ENCODE data around the gene LIMS1. TPM values are rescaled to one million over a fixed set of nuclear protein-coding genes. Genes with fewer than 3 reads are reported as not detected.

Gene LIMS1
- total and polyA plus RNA-seq, 2 donors (not counting 3 experiments of a cell fraction or from before 2014, with no cell fraction given), result 153 to 229 TPM

GRCh38 chr2:108548208-108549003 lies 14.1 kb downstream of the LIMS1 start:
- BruUV-seq (replicated peaks), result no TSS peak
- CTCF ChIA-PET, result interaction anchor here (1.2 to 3.7 kb wide), 4 partner anchors 13 to 88 kb away, joined by 3 to 14 read pairs (median 5); partner anchors contain the start of gene LIMS1
- no peak for FAIRE-seq
- H3K9me3 ChIP-seq (replicated peaks; ENCODE audit: control insufficient read depth, insufficient read depth, low read length), result no peaks in the 10 kb centered on the region
- H3K9me1 ChIP-seq (replicated peaks; ENCODE audit: control insufficient read depth, extremely low read depth, insufficient read depth, low read length), result no peaks in the 10 kb centered on the region
- intact Hi-C loops (cut with micrococcal nuclease), result no loop called here
- POLR2A ChIA-PET, result no interaction called here
- H3K79me2 ChIP-seq (ENCODE audit: control insufficient read depth, insufficient read depth, low read length), result peaks cover 55% of the 10 kb centered on the region
- H3K27me3 ChIP-seq (ENCODE audit: control insufficient read depth in 2 of 2, insufficient read depth in 2 of 2, low read length in 2 of 2), result no peaks in the 10 kb centered on the region
- H3K36me3 ChIP-seq (ENCODE audit: control insufficient read depth in 2 of 2, extremely low read depth in 1 of 2, insufficient read depth in 2 of 2, low read length in 2 of 2), result no peaks in the 10 kb centered on the region
- dilution Hi-C loops (cut with MboI; ENCODE audit: extremely low pct_ligation_motif_present, low sequenced_read_pairs), result no loop called here
- H3K4me1 ChIP-seq (ENCODE audit: control insufficient read depth, extremely low read depth, insufficient read depth, low read length), result peaks cover 6% of the 10 kb centered on the region
- no peak overlapping the region for H3K4me3 ChIP-seq (replicated peaks in 1 of 3; ENCODE audit: insufficient read depth in 1 of 3, low read depth in 1 of 3, low read length in 3 of 3)
- no peak overlapping the region for H2AFZ ChIP-seq (ENCODE audit: low read depth, low read length)
- no peak overlapping the region for H3K4me2 ChIP-seq (ENCODE audit: insufficient read depth, low read length)
- peaks cover 3% of the 10 kb centered on the region for H4K20me1 ChIP-seq (replicated peaks; ENCODE audit: control insufficient read depth, extremely low read depth, insufficient read depth, low read length)
- no peak for DNase-seq (ENCODE audit: low read depth, low spot score)
- no peak overlapping the region for H3K9ac ChIP-seq (replicated peaks; ENCODE audit: extremely low read depth, insufficient read depth, low read length)
- TF ChIP-seq MAX (IDR thresholded peaks at IDR 0.05; ENCODE audit: insufficient read depth, insufficient read length) (no peak), JUN (IDR thresholded peaks at IDR 0.05; ENCODE audit: borderline replicate concordance, insufficient read depth, insufficient read length, low read depth) (no peak)
- no peak overlapping the region for H3K27ac ChIP-seq (ENCODE audit: insufficient read depth, low read depth, low read length)

GRCh38 chr2:108552566-108552965 lies 18.3 kb downstream of the LIMS1 start:
- DNase-seq (ENCODE audit: low read depth, low spot score) (no peak), FAIRE-seq (no peak)
- no peak overlapping the region for H3K9ac ChIP-seq (replicated peaks; ENCODE audit: extremely low read depth, insufficient read depth, low read length)
- ChIA-PET POLR2A (no interaction called here), CTCF (interaction anchor here (1.3 to 4.2 kb wide), 3 partner anchors 10 to 32 kb away, joined by 3 to 13 read pairs (median 8); no protein-coding TSS in a partner anchor)
- no peak overlapping the region for H3K4me2 ChIP-seq (ENCODE audit: insufficient read depth, low read length)
- no peaks in the 10 kb centered on the region for H3K9me1 ChIP-seq (replicated peaks; ENCODE audit: control insufficient read depth, extremely low read depth, insufficient read depth, low read length)
- TF ChIP-seq EZH2 (IDR thresholded peaks at IDR 0.05; ENCODE audit: borderline replicate concordance, low read depth, low read length, severe bottlenecking), result no peak
- no peak for TF ChIP-seq JUN (IDR thresholded peaks at IDR 0.05; ENCODE audit: borderline replicate concordance, insufficient read depth, insufficient read length, low read depth)
- TF ChIP-seq MYC (IDR thresholded peaks at IDR 0.05; ENCODE audit: low read depth, low read length), result no peak
- no peak for TF ChIP-seq POLR2AphosphoS5 (IDR thresholded peaks at IDR 0.05; ENCODE audit: insufficient read depth, low read depth, low read length)
- no peak for TF ChIP-seq FOS (IDR thresholded peaks at IDR 0.05; ENCODE audit: borderline replicate concordance, insufficient read depth, low read length)
- TF ChIP-seq POLR2A (IDR thresholded peaks at IDR 0.05; ENCODE audit: low read depth, low read length), result no peak
- no peak for TF ChIP-seq CTCF (IDR thresholded peaks at IDR 0.05; ENCODE audit: extremely low read depth in 1 of 2, insufficient read depth in 1 of 2, low read depth in 1 of 2, low read length in 2 of 2)
- TF ChIP-seq MAX (IDR thresholded peaks at IDR 0.05; ENCODE audit: insufficient read depth, insufficient read length), result no peak
- no peak for TF ChIP-seq GATA2 (IDR thresholded peaks at IDR 0.05; ENCODE audit: insufficient read depth, insufficient read length, low read depth, low read length)
- H3K79me2 ChIP-seq (ENCODE audit: control insufficient read depth, insufficient read depth, low read length), result peaks cover 66% of the 10 kb centered on the region
- H3K36me3 ChIP-seq (ENCODE audit: control insufficient read depth in 2 of 2, extremely low read depth in 1 of 2, insufficient read depth in 2 of 2, low read length in 2 of 2), result no peaks in the 10 kb centered on the region
- H2AFZ ChIP-seq (ENCODE audit: low read depth, low read length), result no peak overlapping the region
- H3K4me1 ChIP-seq (ENCODE audit: control insufficient read depth, extremely low read depth, insufficient read depth, low read length), result peaks cover 15% of the 10 kb centered on the region
- no peak overlapping the region for H3K4me3 ChIP-seq (replicated peaks in 1 of 3; ENCODE audit: insufficient read depth in 1 of 3, low read depth in 1 of 3, low read length in 3 of 3)
- dilution Hi-C loops (cut with MboI; ENCODE audit: extremely low pct_ligation_motif_present, low sequenced_read_pairs), result no loop called here
- H3K27ac ChIP-seq (ENCODE audit: insufficient read depth, low read depth, low read length), result no peak overlapping the region
- H3K9me3 ChIP-seq (replicated peaks; ENCODE audit: control insufficient read depth, insufficient read depth, low read length), result no peaks in the 10 kb centered on the region
- intact Hi-C loops (cut with micrococcal nuclease), result no loop called here
- no peaks in the 10 kb centered on the region for H4K20me1 ChIP-seq (replicated peaks; ENCODE audit: control insufficient read depth, extremely low read depth, insufficient read depth, low read length)
- no peaks in the 10 kb centered on the region for H3K27me3 ChIP-seq (ENCODE audit: control insufficient read depth in 2 of 2, insufficient read depth in 2 of 2, low read length in 2 of 2)
- no TSS peak for BruUV-seq (replicated peaks)

All from endothelial cell of umbilical vein (primary cell).